GM21528 (cell line): Measurements from ENCODE around the gene SYCP1.
"Not testable (repeated sequence)": the region's sequence is repeated elsewhere in the genome, so short reads cannot be mapped to it uniquely, and the experiment has no call there.

Experiments used
- ATAC-seq: cut with Tn5 transposase; IDR thresholded peaks from one replicate; pipeline ENCODE4 v1.9.1; 2021; ENCODE audit warnings: mild to moderate bottlenecking, moderate library complexity; ENCODE audit not compliant: unreplicated experiment, low FRiP score

The SYCP1 gene

DNA sequence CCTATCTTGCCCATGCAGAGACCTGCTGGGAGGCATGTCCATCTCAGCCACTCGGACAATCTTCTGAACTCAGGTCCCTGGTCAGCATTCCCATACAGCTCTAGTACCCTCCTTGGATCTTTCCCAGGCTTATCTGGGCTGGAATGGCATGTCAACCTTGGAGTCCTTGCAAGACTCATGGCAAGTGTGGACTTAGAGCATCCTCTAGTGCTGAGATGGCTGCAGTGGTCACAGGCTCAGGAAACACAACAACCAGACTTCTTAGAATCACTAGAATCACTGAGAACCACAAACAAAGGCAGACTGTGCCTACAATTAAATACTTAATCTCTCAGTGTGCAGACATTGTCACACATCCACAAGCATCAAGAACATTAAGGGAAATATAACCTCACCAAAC, 101.9 kb downstream of the SYCP1 start:
- no peak for ATAC-seq

DNA sequence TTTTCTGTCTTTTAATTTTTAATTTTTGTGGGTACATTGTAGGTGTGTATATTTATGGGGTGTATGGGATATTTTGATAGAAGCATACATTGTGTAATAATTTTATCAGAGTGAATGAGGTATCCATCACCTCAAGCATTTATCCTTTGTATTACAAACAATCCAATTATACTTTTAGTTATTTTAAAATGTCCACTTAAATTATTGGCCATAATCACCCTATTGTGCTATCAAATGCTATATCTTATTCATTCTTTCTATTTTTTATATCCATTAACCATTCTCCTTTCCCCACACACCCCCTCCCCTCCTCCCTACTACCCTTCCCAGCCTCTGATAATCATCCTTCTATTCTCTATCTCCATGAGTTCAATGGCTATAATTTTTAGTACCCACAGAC, 104.8 kb downstream of the SYCP1 start:
- no peak for ATAC-seq

DNA sequence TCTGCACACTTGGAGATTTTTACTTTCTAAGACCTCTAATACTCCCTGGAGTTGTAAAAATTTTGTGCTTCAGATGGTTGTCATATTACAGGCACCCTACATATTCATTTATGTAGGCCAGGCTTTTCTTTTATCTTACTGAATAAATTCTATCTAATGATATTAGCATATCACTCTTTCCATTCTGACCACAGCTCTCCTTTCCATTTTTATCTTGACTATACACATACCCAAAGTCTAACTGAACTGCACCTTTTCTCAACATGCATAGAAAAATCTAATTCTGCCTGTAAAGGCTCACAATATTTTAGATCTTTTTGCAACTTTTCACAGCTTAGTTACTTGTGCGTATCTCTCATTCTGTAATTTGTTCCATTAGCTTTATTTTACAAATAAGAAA, 122.2 kb downstream of the SYCP1 start:
- ATAC-seq = no peak

DNA sequence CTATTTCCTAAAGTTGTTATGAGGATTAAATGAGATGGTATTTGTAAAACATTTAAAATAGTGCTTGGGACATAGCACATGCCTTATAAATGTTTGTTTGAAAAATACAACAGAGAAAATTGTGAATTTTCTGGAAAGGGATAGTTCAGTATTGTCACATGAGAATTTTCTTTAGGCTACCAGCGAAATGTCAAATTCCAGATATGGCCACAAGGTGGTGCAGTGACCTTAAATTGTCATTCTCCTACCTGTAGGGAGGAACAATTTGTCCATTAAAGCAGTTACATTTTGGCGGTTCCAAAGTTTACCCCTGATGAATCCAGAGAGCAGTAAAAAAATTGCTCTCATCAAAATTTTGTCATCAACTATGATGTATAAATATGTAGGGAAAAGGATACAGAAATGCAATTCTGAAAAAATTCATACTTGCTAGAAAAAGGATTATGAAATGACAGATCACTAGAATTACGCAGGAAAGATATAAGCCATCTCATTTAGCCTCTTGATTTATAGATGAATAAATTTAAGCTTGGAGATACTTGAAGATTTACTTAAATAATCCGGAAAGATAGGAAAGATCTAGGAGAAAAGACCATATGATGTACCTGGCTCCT, 124.7 kb downstream of the SYCP1 start:
- no peak for ATAC-seq

DNA sequence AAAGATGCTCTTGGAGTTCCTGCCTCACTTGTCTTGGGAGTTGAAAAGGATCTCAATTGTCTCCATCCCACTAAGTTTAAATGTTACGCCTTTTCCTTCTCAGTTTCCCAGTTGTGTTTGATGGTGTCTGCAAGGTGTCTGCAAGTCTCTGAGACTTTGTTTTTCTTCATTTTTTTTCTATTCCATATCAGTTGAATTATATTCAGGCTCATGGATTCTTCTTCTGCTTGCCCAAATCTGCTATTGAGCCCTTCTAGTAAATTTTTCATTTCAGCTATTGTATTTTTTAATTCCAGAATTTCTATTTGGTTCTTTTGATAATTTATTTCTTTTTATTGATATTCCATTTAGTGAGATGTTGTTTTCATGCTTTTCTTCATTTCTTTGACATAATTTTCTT, 127.6 kb downstream of the SYCP1 start:
- no peak for ATAC-seq

DNA sequence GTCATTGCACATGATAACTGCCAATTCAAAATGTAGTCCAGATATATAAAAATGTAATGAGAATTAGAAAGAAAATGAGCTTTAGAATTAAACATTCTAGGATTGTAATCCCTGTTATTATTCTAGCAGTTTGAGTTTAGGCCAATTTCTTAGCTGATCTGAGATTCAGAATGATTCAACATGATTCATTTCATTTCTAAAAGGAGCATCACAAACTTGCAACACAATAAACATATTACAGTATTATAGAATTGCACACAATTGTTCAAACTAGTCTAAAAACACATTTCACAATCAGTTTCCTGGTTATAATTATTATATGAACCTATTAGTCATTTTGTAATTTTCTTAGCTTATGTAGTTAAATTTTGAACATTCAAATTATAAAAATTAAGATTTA, 131.6 kb downstream of the SYCP1 start:
- ATAC-seq = no peak

DNA sequence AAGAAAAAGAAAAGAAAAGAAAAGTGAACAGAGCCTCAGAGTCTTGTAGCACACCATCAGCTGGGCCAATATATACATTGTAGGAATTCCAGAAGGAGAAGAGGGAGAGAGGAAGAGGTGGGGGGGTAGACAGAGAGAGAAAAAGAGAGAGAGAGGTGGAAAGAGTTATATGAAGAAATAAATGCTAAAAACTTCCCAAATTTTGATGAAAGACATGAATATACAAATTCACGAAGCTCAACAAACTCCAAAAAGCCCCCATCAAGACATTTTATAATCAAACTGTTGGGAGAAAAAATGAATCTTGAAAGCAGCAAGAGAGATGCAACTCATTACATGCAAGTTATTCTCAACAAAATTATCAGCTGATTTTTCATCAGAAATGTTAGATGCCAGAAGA, 133.4 kb downstream of the SYCP1 start:
- ATAC-seq = no peak

DNA sequence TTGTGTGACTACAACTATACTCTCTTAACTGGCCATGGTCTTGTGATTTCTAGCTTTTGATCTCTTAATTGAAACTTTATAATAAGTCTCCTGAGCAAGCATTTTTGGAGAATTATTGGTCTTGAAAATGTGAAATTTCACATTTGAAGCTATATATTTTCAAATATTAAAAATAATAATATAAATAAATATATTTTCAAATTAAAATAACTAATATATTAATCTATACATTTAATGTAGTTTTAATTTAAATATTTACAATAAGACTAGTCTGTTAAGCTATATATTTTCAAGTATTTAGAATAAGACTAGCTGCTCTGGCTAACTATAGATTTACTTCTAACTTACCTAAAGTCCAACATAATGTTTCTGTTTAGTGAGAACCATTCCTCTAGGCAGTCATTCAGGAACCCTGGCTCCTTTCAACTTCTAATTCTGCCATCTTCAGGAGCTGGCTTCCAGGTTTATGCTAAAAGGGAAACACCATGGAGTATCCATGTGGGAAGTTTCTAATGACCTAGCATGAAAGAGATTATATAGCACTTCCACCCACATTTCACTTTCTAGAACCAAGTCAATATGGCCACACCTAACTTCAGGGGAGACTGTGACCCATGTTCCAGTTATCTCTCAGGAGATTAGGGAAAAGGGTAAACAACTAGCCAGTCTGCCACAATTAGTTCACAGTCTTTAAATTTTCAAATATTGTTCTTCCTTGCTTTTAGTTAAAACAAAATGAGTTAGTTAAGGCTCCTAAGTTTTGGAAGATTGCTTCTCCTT, 143.0 kb downstream of the SYCP1 start:
- no peak for ATAC-seq

DNA sequence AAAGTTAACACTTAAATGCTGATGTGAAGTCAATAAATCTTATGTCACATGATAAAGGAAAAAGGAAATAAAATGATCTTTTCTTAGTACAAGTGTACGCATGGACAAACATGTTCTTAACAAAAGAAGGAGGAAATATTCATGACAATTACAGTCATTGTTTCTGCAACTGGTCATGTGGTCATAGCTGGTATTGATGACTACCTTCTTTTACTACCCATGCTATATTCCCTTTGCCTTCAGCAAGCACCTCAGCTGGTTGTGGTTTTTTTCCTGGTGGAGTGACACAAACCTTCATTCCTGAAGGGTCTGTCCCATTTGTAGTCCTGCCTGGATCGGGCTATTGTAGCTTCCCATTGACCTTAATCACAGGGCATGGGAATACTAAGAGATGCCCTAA, 151.5 kb downstream of the SYCP1 start:
- ATAC-seq = no peak

DNA sequence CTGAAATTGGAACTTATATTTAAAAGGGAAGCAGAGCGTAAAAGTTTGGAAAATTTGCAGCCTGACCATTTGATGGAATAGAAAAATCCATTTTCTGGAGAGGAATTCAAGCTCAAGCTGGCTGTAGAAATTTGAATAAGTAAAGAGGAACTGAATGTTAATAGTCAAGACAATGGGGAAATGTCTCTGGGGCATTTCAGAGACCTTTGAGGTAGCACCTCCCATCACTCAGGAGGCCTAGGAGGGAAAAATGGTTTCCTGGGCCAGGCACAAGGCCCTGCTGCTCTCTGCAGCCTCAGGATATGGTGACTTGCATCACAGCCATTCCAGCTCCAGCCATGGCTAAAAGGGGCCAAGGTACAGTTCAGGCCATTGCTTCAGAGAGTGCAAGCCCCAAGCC, 157.3 kb downstream of the SYCP1 start:
- no peak for ATAC-seq

DNA sequence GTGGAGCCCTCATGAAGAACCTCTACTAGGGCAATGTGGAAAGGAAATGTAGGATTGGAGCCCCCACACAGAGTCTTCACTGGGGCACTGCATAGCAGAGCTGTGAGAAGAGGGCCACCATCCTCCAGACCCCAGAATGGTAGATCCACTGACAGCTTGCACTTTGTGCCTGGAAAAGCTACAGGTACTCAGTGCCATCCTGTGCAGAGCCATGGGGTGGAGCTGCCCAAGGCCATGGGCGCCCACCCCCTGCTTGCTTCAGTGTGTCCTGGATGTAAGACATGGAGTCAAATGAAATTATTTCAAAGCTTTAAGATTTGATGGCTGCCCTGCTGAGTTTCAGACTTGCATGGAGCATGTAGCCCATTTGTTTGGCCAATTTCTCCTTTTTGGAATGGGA, 157.8 kb downstream of the SYCP1 start:
- ATAC-seq = no peak

DNA sequence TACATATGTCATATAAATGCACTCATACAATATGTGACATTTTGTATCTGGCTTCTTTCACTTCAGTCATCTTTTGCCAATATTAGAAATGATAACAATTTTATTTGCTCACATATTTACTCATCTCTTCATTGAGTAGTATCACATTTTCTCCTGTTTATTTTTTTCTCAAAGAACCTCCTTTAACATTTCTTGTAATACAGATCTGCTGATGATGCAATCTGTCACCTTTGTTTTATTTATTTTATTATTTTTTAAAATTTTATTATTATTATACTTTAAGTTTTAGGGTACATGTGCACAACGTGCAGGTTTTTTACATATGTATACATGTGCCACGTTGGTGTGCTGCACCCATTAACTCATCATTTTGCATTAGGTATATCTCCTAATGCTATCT, 159.1 kb downstream of the SYCP1 start:
- no peak for ATAC-seq

DNA sequence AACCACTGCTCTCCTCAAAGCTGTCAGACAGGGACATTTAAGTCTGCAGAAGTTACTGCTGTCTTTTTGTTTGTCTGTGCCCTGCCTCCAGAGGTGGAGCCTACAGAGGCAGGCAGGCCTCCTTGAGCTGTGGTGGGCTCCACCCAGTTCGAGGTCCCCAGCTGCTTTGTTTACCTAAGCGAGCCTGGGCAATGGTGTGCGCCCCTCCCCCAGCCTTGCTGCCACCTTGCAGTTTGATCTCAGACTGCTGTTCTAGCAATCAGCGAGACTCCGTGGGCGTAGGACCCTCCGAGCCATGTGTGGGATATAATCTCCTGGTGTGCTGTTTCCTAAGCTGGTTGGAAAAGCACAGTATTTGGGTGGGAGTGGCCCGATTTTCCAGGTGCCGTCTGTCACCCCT, 164.9 kb downstream of the SYCP1 start:
- ATAC-seq = not testable (repeated sequence)

DNA sequence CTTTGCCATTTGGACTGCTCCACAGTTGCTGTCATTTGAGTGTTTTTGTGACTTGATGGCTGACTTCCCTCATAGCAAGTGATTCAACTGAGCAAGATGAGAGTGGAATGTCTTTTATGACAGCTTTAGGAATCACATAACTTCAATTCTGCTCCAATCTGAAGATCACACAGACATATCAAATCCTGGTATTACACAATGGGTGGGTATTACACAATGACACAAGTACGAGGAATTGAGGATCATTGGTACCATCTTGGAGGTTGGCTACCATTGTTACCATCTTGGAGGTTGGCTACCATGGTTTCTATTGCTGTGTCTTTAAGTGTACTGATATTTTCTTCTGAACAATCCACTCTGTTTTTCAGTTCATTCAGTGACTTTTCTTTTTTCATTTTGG, 166.5 kb downstream of the SYCP1 start:
- ATAC-seq = no peak

DNA sequence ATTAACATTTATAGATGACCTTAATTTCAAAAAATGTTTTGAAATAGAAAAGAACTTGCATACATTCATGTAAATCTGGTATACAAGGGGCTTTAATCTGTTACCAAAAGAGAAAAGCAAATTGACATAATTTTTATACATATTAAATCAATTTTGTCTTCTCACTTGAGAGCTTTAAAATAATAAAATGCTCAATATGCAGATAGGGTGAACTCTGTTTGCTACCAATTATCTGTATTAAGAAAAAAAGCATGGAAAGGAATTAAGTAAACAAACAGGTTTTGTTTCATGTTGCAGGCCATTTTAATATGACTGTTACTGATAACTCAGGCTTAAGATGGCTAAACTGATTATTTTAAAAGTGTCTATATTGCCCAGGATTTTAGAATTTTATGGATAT, 168.9 kb downstream of the SYCP1 start:
- ATAC-seq = no peak

DNA sequence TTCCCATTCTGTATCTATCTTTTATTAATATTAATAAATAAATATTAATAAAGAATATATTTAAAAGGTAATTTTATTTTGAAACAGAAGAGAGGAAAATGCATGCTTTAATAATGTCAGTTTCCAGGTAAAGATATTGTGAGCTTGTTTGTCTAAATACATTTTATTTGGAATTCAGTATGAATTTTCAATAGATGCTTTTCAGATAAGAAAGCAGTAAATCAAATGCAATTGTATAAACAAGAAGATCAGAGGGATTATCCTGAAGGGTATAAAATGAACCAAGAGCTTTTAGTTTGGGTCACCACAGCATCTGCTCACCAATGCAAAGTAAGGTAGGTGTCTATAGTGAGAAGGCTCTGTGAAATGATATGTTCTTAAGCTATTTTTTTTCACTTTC, 174.9 kb downstream of the SYCP1 start, which contains the start of gene TSHB:
Gene TSHB, plus strand, starts transcription at position 301 of the 400 bp plus-strand sequence. CDS start 3,537 bp downstream, outside the sequence.
- no peak for ATAC-seq

DNA sequence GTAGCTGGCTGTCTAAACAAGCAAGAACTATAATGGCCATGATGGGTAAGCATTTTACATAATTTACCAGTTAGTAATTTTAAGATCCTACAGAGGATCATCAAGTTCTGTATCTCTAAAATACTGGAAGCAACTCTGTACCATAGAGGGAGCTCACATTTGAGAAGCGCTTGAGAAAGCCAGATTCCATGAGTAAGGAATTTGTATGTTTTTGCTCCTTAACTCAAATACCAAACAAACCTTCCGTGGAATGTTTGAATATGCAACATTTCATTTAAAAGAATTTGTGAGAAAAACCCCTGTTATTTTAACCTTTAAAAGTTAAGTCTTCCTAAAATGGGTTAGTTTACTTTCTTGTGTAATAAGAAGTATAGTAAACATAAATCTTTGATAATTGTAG, 176.9 kb downstream of the SYCP1 start:
- no peak for ATAC-seq

DNA sequence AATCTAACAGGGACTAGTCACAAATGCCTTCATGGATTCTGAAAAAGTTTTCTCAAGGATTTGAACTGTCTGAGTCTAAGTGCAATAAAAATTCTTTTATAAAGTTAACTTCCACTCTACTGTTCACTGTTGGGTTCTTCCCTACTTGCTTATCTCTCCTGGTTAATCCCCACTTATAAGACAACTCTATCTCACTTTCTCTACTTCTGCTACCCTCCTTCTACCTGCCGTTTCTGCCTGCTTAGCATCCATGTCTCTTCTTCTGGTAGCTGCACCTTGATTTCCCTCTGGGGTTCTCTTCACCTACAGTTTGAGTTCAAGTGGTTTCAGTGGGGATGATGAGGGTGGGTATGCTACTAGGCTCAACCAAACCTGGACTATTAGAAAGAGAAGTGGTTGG, 181.0 kb downstream of the SYCP1 start:
- no peak for ATAC-seq

DNA sequence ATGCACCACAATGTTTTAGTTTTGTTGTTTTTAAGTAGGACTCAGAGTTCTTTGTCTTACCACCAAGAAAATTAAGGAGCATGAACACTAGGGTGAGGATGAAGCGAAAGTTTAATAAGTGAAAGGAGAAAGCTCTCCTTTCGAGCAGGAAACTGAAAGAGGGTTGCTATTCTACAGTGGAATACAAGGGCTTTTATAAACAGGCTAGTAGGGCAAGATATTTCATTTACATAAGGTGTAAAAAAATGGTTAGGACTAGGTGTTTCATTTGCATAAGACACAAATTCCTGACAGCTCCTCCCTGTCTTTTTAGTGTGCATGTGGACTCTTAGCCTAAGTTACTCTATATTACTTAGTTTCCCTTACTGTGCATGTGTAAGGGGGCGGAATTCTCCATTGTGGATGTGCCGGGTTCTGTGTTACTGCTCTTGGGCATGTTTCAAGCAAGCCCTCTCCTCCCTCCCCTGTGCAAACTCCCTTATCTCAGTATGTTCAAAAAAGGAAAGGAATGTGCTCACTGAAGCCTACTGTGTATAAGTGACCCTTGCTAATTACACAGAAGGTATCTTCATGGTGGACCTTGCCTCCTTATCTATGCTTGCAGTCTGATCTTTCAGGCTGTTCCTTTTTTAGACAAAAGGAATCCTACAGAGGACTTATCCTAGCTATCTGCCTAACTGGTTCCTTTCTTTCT, 182.3 kb downstream of the SYCP1 start:
- ATAC-seq = no peak

DNA sequence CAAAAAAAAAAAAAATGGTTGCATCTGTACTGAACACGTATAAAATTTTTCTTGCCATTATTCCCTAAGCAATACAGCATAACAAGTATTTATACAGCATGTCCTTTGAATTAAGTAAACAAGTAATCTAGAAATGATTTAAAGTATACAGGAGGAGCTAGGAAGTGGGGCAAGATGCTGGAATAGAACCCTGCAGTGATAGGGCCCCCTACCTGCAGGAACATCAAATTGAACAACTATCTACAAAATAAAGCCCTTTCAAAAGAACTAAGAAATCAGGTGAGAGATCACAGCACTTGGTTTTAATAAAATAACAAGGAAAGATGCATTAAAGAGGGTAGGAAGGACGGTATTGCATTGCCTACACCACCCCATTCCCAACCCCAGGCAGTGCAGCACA, 185.8 kb downstream of the SYCP1 start:
- no peak for ATAC-seq

DNA sequence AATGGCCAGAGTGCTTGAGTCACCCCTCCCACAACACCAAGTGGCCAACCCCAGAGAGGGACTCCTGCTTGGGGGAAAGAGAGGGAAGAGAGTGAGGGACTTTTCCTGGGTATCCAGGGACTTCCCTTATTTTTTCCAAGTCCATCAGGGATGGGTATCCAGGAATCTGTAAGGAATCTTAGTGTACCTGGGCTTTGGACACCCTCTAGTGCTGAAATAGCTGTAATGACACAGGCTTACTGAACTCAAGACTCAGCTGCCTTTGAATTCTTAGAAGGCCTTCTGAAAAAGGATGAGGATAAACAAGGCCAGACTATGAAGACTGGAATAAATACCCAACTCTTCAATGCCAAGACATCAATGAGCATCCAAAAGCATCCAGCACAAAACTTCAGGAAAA, 187.0 kb downstream of the SYCP1 start:
- ATAC-seq = no peak
